ENCODE measurements around the gene COL23A1.

- TF ChIP-seq POLR2A (IDR thresholded peaks at IDR 0.05; ENCODE audit: low read length) (no peak), GATA1 (IDR thresholded peaks at IDR 0.05; ENCODE audit: low read depth, low read length) (no peak)
Observed at GRCh38 chr5:178426326-178427130, 163.7 kb downstream of the COL23A1 start.
